Brain microvascular endothelial cell (primary cell): ENCODE measurements around the gene SCN10A.

ENCODE experiments used
- DNase-seq: peaks from one replicate; pipeline ENCODE4 v3.0.0-alpha.2; 2020
- H3K27ac ChIP-seq: fragments of 250-450 bp; sonication (Bioruptor Pico); 2 replicates; pipeline ENCODE4 v1.5.1; 2020; ENCODE audit warnings: mild to moderate bottlenecking, moderate library complexity
- H3K27me3 ChIP-seq: fragments of 250-450 bp; sonication (Bioruptor Pico); replicated peaks from 2 replicates; pipeline ENCODE4 v1.5.1; 2020; ENCODE audit warnings: mild to moderate bottlenecking
- H3K36me3 ChIP-seq: fragments of 250-450 bp; sonication (Bioruptor Pico); replicated peaks from 2 replicates; pipeline ENCODE4 v1.5.1; 2020; ENCODE audit warnings: mild to moderate bottlenecking
- H3K4me3 ChIP-seq: 2 replicates; pipeline ENCODE4 v1.5.1; 2011; ENCODE audit warnings: low read depth, mild to moderate bottlenecking, control low read depth, low read length, moderate library complexity
- CTCF ChIP-seq: IDR thresholded peaks from 2 replicates; pipeline ENCODE4 v1.5.1; 2011; ENCODE audit warnings: low read depth, mild to moderate bottlenecking, moderate library complexity, low read length, control low read depth, inconsistent platforms; ENCODE audit errors: missing control alignments
- in situ Hi-C: cut with HindIII; loops from 2 replicates; pipeline ENCODE4 v1.10.0; 2017; ENCODE audit warnings: low sequenced_read_pairs, low pct_ligation_motif_present

Gene SCN10A

GRCh38 chr3:38720465-38720864 lies 95.6 kb downstream of the SCN10A start:
- no peaks in the 10 kb centered on the region for H3K36me3 ChIP-seq
- no peak for DNase-seq
- TF ChIP-seq CTCF = no peak
- no peaks in the 10 kb centered on the region for H3K27me3 ChIP-seq
- no peak overlapping the region for H3K27ac ChIP-seq
- H3K4me3 ChIP-seq = no peak overlapping the region
- in situ Hi-C loops = no loop called here

DNA sequence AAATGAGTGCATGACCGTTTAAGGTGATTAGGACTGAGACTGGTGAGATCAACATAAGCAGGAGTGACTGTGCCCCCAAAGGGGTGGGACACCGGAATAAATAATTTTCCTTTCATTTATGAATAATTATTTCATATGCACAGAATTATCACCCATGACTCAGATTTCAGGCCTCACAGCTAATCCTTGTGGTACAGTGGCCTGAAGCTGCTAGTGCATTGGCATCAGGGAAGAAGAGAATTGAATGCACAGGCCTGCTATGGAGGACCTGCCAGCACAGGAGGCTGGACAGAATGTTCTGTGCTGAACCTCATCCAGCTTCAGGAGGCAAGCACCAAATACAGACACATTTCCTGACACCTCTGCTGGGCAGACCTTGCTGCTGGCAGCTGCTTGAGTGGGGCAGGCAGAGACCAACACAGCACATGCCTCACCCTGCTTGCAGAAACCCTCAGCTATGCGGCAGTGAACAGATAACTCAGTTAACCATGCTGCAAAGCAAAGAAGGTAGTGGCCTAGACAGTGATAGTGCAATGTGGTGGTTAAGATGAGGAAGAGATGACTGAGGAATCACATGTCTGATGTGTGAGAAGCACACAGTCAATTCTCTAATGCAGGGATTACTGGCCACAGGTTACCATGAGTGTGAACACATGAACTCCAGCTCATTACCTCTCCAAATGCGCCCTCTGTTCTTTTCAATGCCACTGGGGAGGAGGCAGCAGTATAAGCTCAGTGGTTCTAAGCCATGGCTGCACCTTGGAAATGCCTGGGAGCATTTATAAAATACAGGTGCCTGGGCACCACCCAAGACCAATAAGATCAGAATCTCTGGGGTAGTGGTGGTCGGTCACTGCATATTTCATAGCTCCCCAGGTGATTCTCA lies 98.4 kb downstream of the SCN10A start:
- in situ Hi-C loops = no loop called here
- no peak for TF ChIP-seq CTCF
- H3K27me3 ChIP-seq = no peaks in the 10 kb centered on the region

DNA sequence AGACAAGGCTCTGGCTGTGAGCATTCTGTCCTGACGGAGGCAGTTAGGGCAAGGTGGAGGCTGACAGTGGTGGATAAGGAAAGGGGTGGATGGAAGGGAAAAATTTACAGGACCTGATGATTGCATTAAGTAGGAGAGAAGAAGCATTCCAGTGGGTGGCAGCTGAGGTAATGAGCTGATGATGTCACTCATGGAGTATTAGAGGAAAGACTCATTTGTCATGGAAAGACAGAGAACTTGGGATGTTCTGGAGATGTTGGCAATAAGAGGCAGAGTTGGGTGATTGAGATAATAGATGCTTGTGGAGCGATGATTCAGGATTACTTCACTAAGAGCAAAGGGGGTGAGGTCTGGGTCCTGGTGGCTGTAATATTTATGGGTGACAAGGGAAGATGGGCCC lies 102.9 kb downstream of the SCN10A start:
- Histone ChIP-seq H3K36me3 (no peaks in the 10 kb centered on the region), H3K4me3 (no peak overlapping the region), H3K27ac (no peak overlapping the region), H3K27me3 (peaks cover 3% of the 10 kb centered on the region)
- in situ Hi-C loops = no loop called here
- no peak for TF ChIP-seq CTCF
- no peak for DNase-seq

More for the DNA sequence above, 98.4 kb downstream of the SCN10A start:
- Histone ChIP-seq H3K36me3 (no peaks in the 10 kb centered on the region), H3K27ac (no peak overlapping the region), H3K4me3 (no peak overlapping the region)
- DNase-seq = no peak

DNA sequence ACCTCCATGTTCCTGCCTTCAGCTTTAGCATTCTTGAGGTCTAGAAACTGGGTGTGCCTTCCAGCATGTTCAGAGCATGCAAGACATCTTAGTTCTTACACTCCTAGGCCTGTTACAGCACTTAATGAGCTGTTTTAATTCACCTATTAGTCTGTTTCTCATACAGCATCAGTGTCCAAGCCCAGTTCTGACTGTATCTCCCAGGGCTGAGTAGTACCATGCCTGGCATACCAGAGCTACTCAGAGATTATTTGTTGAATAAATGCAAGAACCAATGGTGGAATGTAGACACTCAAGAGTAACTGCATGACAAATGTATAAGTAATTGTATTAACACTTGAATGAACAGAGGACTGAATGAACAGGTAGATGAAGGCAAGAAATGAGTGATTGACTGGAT lies 104.7 kb downstream of the SCN10A start:
- no peak overlapping the region for H3K27ac ChIP-seq
- DNase-seq = no peak
- no peak overlapping the region for H3K4me3 ChIP-seq
- H3K36me3 ChIP-seq = no peaks in the 10 kb centered on the region
- peaks cover 3% of the 10 kb centered on the region for H3K27me3 ChIP-seq
- in situ Hi-C loops = no loop called here
- no peak for TF ChIP-seq CTCF

- in situ Hi-C loops = no loop called here
- Histone ChIP-seq H3K27ac (no peak overlapping the region), H3K36me3 (no peaks in the 10 kb centered on the region), H3K4me3 (no peak overlapping the region), H3K27me3 (peaks cover 7% of the 10 kb centered on the region)
- DNase-seq = no peak
- peak; percentile 55 for TF ChIP-seq CTCF
Observed at GRCh38 chr3:38707730-38708129, 108.3 kb downstream of the SCN10A start.
